HuH-7.5 (cell line): ENCODE results near the gene MAP4K2.

ENCODE experiments used
- DNase-seq: peaks from one replicate; pipeline ENCODE4 v3.0.0; 2011; ENCODE audit warnings: low spot score

The MAP4K2 gene

GRCh38 chr11:64767344-64768299, 35.4 kb downstream of the MAP4K2 start:
- DNase-seq: no peak

GRCh38 chr11:64766881-64767280, 36.1 kb downstream of the MAP4K2 start:
- no peak for DNase-seq

- DNase-seq: no peak
These were observed 37.0 kb downstream of the MAP4K2 start for GRCh38 chr11:64765851-64766665.

- DNase-seq: no peak
These were observed 37.6 kb downstream of the MAP4K2 start for GRCh38 chr11:64765291-64765850.

- no peak for DNase-seq
These were observed 38.3 kb downstream of the MAP4K2 start for GRCh38 chr11:64764753-64765152.

GRCh38 chr11:64764040-64764611, 38.9 kb downstream of the MAP4K2 start:
- DNase-seq: no peak

GRCh38 chr11:64763526-64764039, 39.4 kb downstream of the MAP4K2 start:
- DNase-seq: no peak

GRCh38 chr11:64762674-64763525, 40.1 kb downstream of the MAP4K2 start:
- no peak for DNase-seq

- DNase-seq: no peak
These were observed 40.7 kb downstream of the MAP4K2 start for GRCh38 chr11:64762277-64762673.

GRCh38 chr11:64760759-64761420, 42.1 kb downstream of the MAP4K2 start:
- no peak for DNase-seq

- no peak for DNase-seq
These were observed 43.0 kb downstream of the MAP4K2 start, which contains the start of gene PYGM for GRCh38 chr11:64759722-64760719. Gene PYGM, minus strand, starts transcription at chr11:64759974. Its CDS starts 76 bp downstream, at chr11:64759898.

- DNase-seq: no peak
These were observed 43.8 kb downstream of the MAP4K2 start for GRCh38 chr11:64759131-64759721.

GRCh38 chr11:64758330-64759079, 44.5 kb downstream of the MAP4K2 start:
- DNase-seq: no peak

- DNase-seq: no peak
These were observed 45.3 kb downstream of the MAP4K2 start for GRCh38 chr11:64757549-64758329.

- DNase-seq: no peak
These were observed 47.2 kb downstream of the MAP4K2 start for GRCh38 chr11:64755681-64756361.

- DNase-seq: no peak
These were observed 47.9 kb downstream of the MAP4K2 start for GRCh38 chr11:64754919-64755662.
